Esophagus squamous epithelium (tissue), 4 donors: Measurements from ENCODE around the gene TUB.

ENCODE experiments used
- CTCF ChIP-seq, 6 experiments: fragments of 450-650 bp in 4 of 6; fragments of 200-600 bp in 2 of 6; sonication (generic) in 2 of 6; IDR thresholded peaks; one replicate each; pipeline ENCODE4 v1.5.1; 2016 to 2019; ENCODE audit warnings: antibody characterized with exemption in 6 of 6, mild to moderate bottlenecking in 4 of 6, moderate library complexity in 4 of 6
- POLR2A ChIP-seq, 4 donors: fragments of 450-650 bp; IDR thresholded peaks; one replicate each; pipeline ENCODE4 v1.6.1; 2017; ENCODE audit warnings: antibody characterized with exemption in 4 of 4, mild to moderate bottlenecking in 4 of 4, moderate library complexity in 3 of 4

- no peak for TF ChIP-seq CTCF (IDR thresholded peaks at IDR 0.05)
- TF ChIP-seq POLR2A (IDR thresholded peaks at IDR 0.05) = no peak
Observed at GRCh38 chr11:8040921-8041285, 40.1 kb upstream of the TUB start.
